Vagina (tissue), 2 donors: ENCODE results near the gene ARHGAP8.

Experiments
- CTCF ChIP-seq, 3 experiments: fragments of 450-650 bp in 2 of 3; fragments of 200-600 bp in 1 of 3; sonication (generic) in 1 of 3; IDR thresholded peaks; one replicate each; pipeline ENCODE4 v1.5.1; 2017 to 2019; ENCODE audit warnings: antibody characterized with exemption in 3 of 3, mild to moderate bottlenecking in 2 of 3, moderate library complexity in 2 of 3
- POLR2A ChIP-seq, 2 donors: fragments of 450-650 bp; IDR thresholded peaks; one replicate each; pipeline ENCODE4 v1.6.1; 2017; ENCODE audit warnings: antibody characterized with exemption in 2 of 2, mild to moderate bottlenecking in 2 of 2, moderate library complexity in 2 of 2

- TF ChIP-seq POLR2A (IDR thresholded peaks at IDR 0.05) (no peak), CTCF (IDR thresholded peaks at IDR 0.05) (no peak)
These were observed 110.8 kb downstream of the ARHGAP8 start for GRCh38 chr22:44862981-44863860.
